Loucy (cell line): ENCODE data around the gene TBX18.
A peak's percentile ranks its signal among the peaks of the same experiment; 100 is the strongest.

Experiments used
- H2AFZ ChIP-seq: fragments of 200-600 bp; sonication (generic); 2 replicates; pipeline ENCODE4 v1.6.0; 2016; ENCODE audit warnings: antibody characterized with exemption, mild to moderate bottlenecking, low read length, moderate library complexity
- H3F3A ChIP-seq: fragments of 200-600 bp; 2 replicates; pipeline ENCODE4 v1.6.0; 2016; ENCODE audit warnings: antibody characterized with exemption, low read depth, mild to moderate bottlenecking
- H3K27me3 ChIP-seq: fragments of 200-600 bp; sonication (generic); 2 replicates; pipeline ENCODE4 v1.6.1; 2014; ENCODE audit warnings: low read length, mild to moderate bottlenecking; ENCODE audit not compliant: insufficient read depth, poor library complexity, severe bottlenecking
- H3K36me3 ChIP-seq: fragments of 200-600 bp; sonication (generic); 2 replicates; pipeline ENCODE4 v1.6.1; 2016; ENCODE audit warnings: low read length; ENCODE audit not compliant: insufficient read depth
- H3K4me1 ChIP-seq: fragments of 200-600 bp; sonication (generic); 2 replicates; pipeline ENCODE4 v1.5.1; 2014; ENCODE audit warnings: low read length, mild to moderate bottlenecking; ENCODE audit not compliant: insufficient read depth, poor library complexity, severe bottlenecking
- H3K4me2 ChIP-seq: fragments of 200-600 bp; sonication (generic); 2 replicates; pipeline ENCODE4 v1.6.0; 2014; ENCODE audit warnings: antibody characterized with exemption, low read length, low read depth, mild to moderate bottlenecking; ENCODE audit not compliant: poor library complexity, severe bottlenecking
- H3K4me3 ChIP-seq: fragments of 200-600 bp; sonication (generic); 2 replicates; pipeline ENCODE4 v1.5.1; 2014; ENCODE audit warnings: low read length, mild to moderate bottlenecking, mixed read lengths; ENCODE audit not compliant: poor library complexity, severe bottlenecking
- H3K79me2 ChIP-seq: fragments of 200-600 bp; sonication (generic); 2 replicates; pipeline ENCODE4 v1.6.1; 2014; ENCODE audit warnings: low read length; ENCODE audit not compliant: insufficient read depth
- H3K9ac ChIP-seq: fragments of 200-600 bp; sonication (generic); 2 replicates; pipeline ENCODE4 v1.6.0; 2014; ENCODE audit warnings: mild to moderate bottlenecking, low read depth, low read length, moderate library complexity; ENCODE audit not compliant: poor library complexity, severe bottlenecking
- H3K9me2 ChIP-seq: fragments of 200-600 bp; sonication (generic); replicated peaks from 2 replicates; pipeline ENCODE4 v1.6.1; 2016; ENCODE audit warnings: low read depth, low read length, mixed read lengths
- H3K9me3 ChIP-seq: fragments of 200-600 bp; sonication (generic); 2 replicates; pipeline ENCODE4 v1.6.1; 2014; ENCODE audit warnings: mild to moderate bottlenecking, antibody characterized with exemption, low read length, low read depth; ENCODE audit not compliant: insufficient read depth
- H4K20me1 ChIP-seq: fragments of 200-600 bp; sonication (generic); 2 replicates; pipeline ENCODE4 v1.6.0; 2014; ENCODE audit warnings: antibody characterized with exemption, low read length, mild to moderate bottlenecking; ENCODE audit not compliant: insufficient read depth, poor library complexity, severe bottlenecking
- EZH2phosphoT487 ChIP-seq: fragments of 200-600 bp; IDR thresholded peaks from 2 replicates; pipeline ENCODE4 v1.6.1; 2018; ENCODE audit warnings: antibody characterized with exemption, mild to moderate bottlenecking, moderate library complexity, borderline replicate concordance
- TF ChIP-seq, protein P1 (sequence below): fragments of 200-600 bp; sonication (generic); conservative IDR thresholded peaks from 2 replicates; pipeline ENCODE4 v1.5.1; 2014; ENCODE audit warnings: mild to moderate bottlenecking, antibody characterized with exemption, low read length

The TBX18 gene

GRCh38 chr6:84743616-84744015, 20.8 kb downstream of the TBX18 start:
- H3K4me2 ChIP-seq: no peak overlapping the region
- H3K9me2 ChIP-seq: no peaks in the 10 kb centered on the region
- H2AFZ ChIP-seq: peak overlapping the region; percentile 2; the same call in 1 of the 2 replicates
- H3K4me3 ChIP-seq: no peak overlapping the region
- H3K9ac ChIP-seq: no peak overlapping the region
- no peaks in the 10 kb centered on the region for H3K79me2 ChIP-seq
- H3K9me3 ChIP-seq: no peaks in the 10 kb centered on the region
- H3K4me1 ChIP-seq: no peaks in the 10 kb centered on the region
- no peaks in the 10 kb centered on the region for H3F3A ChIP-seq
- no peaks in the 10 kb centered on the region for H4K20me1 ChIP-seq
- TF ChIP-seq, protein P1, sequence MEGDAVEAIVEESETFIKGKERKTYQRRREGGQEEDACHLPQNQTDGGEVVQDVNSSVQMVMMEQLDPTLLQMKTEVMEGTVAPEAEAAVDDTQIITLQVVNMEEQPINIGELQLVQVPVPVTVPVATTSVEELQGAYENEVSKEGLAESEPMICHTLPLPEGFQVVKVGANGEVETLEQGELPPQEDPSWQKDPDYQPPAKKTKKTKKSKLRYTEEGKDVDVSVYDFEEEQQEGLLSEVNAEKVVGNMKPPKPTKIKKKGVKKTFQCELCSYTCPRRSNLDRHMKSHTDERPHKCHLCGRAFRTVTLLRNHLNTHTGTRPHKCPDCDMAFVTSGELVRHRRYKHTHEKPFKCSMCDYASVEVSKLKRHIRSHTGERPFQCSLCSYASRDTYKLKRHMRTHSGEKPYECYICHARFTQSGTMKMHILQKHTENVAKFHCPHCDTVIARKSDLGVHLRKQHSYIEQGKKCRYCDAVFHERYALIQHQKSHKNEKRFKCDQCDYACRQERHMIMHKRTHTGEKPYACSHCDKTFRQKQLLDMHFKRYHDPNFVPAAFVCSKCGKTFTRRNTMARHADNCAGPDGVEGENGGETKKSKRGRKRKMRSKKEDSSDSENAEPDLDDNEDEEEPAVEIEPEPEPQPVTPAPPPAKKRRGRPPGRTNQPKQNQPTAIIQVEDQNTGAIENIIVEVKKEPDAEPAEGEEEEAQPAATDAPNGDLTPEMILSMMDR: no peak
- no peak for TF ChIP-seq EZH2phosphoT487
- H3K27me3 ChIP-seq: no peaks in the 10 kb centered on the region
- no peaks in the 10 kb centered on the region for H3K36me3 ChIP-seq

GRCh38 chr6:84740385-84740784, 24.0 kb downstream of the TBX18 start:
- Histone ChIP-seq H4K20me1 (no peaks in the 10 kb centered on the region), H2AFZ (0 out of 2 replicates have a peak overlapping the region, but pooled peaks have one; percentile 27), H3K27me3 (no peaks in the 10 kb centered on the region), H3K4me1 (no peaks in the 10 kb centered on the region), H3F3A (no peaks in the 10 kb centered on the region), H3K9me3 (no peaks in the 10 kb centered on the region), H3K9me2 (no peaks in the 10 kb centered on the region), H3K4me3 (no peak overlapping the region), H3K9ac (no peak overlapping the region), H3K4me2 (no peak overlapping the region), H3K79me2 (no peaks in the 10 kb centered on the region), H3K36me3 (no peaks in the 10 kb centered on the region)
- TF ChIP-seq, protein P1: no peak
- TF ChIP-seq EZH2phosphoT487: no peak

DNA sequence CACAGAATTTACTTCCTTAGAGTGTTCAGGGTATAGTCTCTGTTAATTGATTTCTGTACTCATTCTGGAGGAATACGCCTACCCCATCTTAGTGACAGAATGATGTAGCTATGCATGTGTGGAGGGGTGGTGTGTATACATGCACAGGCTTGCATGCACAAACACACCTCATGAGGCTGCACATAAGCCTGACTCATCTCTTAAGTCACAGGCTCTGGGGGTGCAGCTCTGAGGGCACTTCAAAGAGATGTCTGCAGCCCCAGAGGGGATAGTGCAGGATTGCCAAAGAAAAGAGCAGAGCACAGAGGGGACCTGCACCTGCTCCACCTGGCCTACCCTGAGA, 24.6 kb downstream of the TBX18 start:
- H3K4me1 ChIP-seq: no peaks in the 10 kb centered on the region
- TF ChIP-seq, protein P1: no peak
- no peak for TF ChIP-seq EZH2phosphoT487
- H3K9me2 ChIP-seq: no peaks in the 10 kb centered on the region
- H3K27me3 ChIP-seq: no peaks in the 10 kb centered on the region
- no peaks in the 10 kb centered on the region for H3K36me3 ChIP-seq
- H3K4me3 ChIP-seq: no peak overlapping the region
- H3F3A ChIP-seq: no peaks in the 10 kb centered on the region
- peak overlapping the region; percentile 27; the same call in 1 of the 2 replicates for H2AFZ ChIP-seq
- H3K9me3 ChIP-seq: no peaks in the 10 kb centered on the region
- H3K9ac ChIP-seq: no peak overlapping the region
- H3K79me2 ChIP-seq: no peaks in the 10 kb centered on the region
- no peak overlapping the region for H3K4me2 ChIP-seq
- H4K20me1 ChIP-seq: no peaks in the 10 kb centered on the region
